ENCODE results near the gene PORCN. TPM values are rescaled to one million over a fixed set of nuclear protein-coding genes. Genes with fewer than 3 reads are reported as not detected.
A peak's percentile ranks its signal among the peaks of the same experiment; 100 is the strongest.

Gene PORCN
- total RNA-seq, 2 donors from 2014 or later: 51.1 to 54.4 TPM

GRCh38 chrX:48475296-48475695, 33.5 kb upstream of the PORCN start:
- H3K9me3 Mint-ChIP-seq: peaks cover 80% of the 10 kb centered on the region
- peaks cover 18% of the 10 kb centered on the region for H3K36me3 Mint-ChIP-seq (ENCODE audit: low read depth)
- TF ChIP-seq CTCF (conservative IDR thresholded peaks at IDR 0.05): no peak
- no peaks in the 10 kb centered on the region for H3K27me3 Mint-ChIP-seq (ENCODE audit: insufficient read depth)
- H3K27ac Mint-ChIP-seq: peak overlapping the region; percentile 90
- Histone ChIP-seq H3K9ac (ENCODE audit: extremely low read depth, low read length, poor library complexity, severe bottlenecking) (peak overlapping the region; percentile 77), H3K27me3 (ENCODE audit: control insufficient read depth, insufficient read depth, low read length, poor library complexity, severe bottlenecking) (no peaks in the 10 kb centered on the region), H3K4me1 (ENCODE audit: control insufficient read depth, insufficient read depth, low read length) (peaks cover 8% of the 10 kb centered on the region), H3K9me3 (ENCODE audit: control insufficient read depth, low read length) (no peaks in the 10 kb centered on the region), H3K36me3 (ENCODE audit: control insufficient read depth, insufficient read depth, low read length) (peaks cover 10% of the 10 kb centered on the region), H3K4me3 (ENCODE audit: low read length) (peak overlapping the region; percentile 92), H3K27ac (ENCODE audit: low read depth, low read length) (no peak overlapping the region)
- peaks cover 23% of the 10 kb centered on the region for H3K4me1 Mint-ChIP-seq
- 6% methylated on average over 2 of the region's 5 CpGs; no CpG with 5 or more reads in 1 of the 2 experiments for WGBS, 2 experiments (ENCODE audit: insufficient coverage in 1 of 2, insufficient read length in 1 of 2)
- H3K4me3 Mint-ChIP-seq: peak overlapping the region; percentile 69
- no peak for DNase-seq

- Histone ChIP-seq H3K9me3 (ENCODE audit: control insufficient read depth, low read length) (no peaks in the 10 kb centered on the region), H3K9ac (ENCODE audit: extremely low read depth, low read length, poor library complexity, severe bottlenecking) (peak within 1 kb of the TSS; percentile 77), H3K27me3 (ENCODE audit: control insufficient read depth, insufficient read depth, low read length, poor library complexity, severe bottlenecking) (no peaks in the 10 kb centered on the region), H3K36me3 (ENCODE audit: control insufficient read depth, insufficient read depth, low read length) (peaks cover 13% of the 10 kb centered on the region), H3K27ac (ENCODE audit: low read depth, low read length) (peak within 1 kb of the TSS; percentile 21), H3K4me1 (ENCODE audit: control insufficient read depth, insufficient read depth, low read length) (peaks cover 8% of the 10 kb centered on the region), H3K4me3 (ENCODE audit: low read length) (peak within 1 kb of the TSS; percentile 92)
- Mint-ChIP-seq H3K9me3 (peaks cover 80% of the 10 kb centered on the region), H3K4me1 (peaks cover 23% of the 10 kb centered on the region), H3K27ac (peak within 1 kb of the TSS; percentile 90), H3K4me3 (peak within 1 kb of the TSS; percentile 69), H3K27me3 (ENCODE audit: insufficient read depth) (no peaks in the 10 kb centered on the region), H3K36me3 (ENCODE audit: low read depth) (peaks cover 23% of the 10 kb centered on the region)
- TF ChIP-seq CTCF (conservative IDR thresholded peaks at IDR 0.05): no peak
- 0% methylated on average over 24 to 75 of the region's 75 CpGs for WGBS, 2 experiments (ENCODE audit: insufficient coverage in 1 of 2, insufficient read length in 1 of 2)
- peak; percentile 80 for DNase-seq
Observed at GRCh38 chrX:48475774-48476577, 32.8 kb upstream of the PORCN start, which contains the start of gene FTSJ1. TSS of gene FTSJ1 (plus strand) at chrX:48476199. CDS start at chrX:48478048, 1,849 bp downstream.

- WGBS, 2 experiments (ENCODE audit: insufficient coverage in 1 of 2, insufficient read length in 1 of 2): 48 to 54% methylated on average over 4 of the region's 4 CpGs
- Mint-ChIP-seq H3K27me3 (ENCODE audit: insufficient read depth) (no peaks in the 10 kb centered on the region), H3K36me3 (ENCODE audit: low read depth) (peaks cover 27% of the 10 kb centered on the region), H3K9me3 (peaks cover 76% of the 10 kb centered on the region), H3K27ac (no peak overlapping the region), H3K4me3 (peak overlapping the region; percentile 69), H3K4me1 (peaks cover 21% of the 10 kb centered on the region)
- H3K4me1 ChIP-seq (ENCODE audit: control insufficient read depth, insufficient read depth, low read length): peaks cover 8% of the 10 kb centered on the region
- no peak for DNase-seq
- H3K9ac ChIP-seq (ENCODE audit: extremely low read depth, low read length, poor library complexity, severe bottlenecking): peak overlapping the region; percentile 77
- no peaks in the 10 kb centered on the region for H3K27me3 ChIP-seq (ENCODE audit: control insufficient read depth, insufficient read depth, low read length, poor library complexity, severe bottlenecking)
- no peak overlapping the region for H3K27ac ChIP-seq (ENCODE audit: low read depth, low read length)
- TF ChIP-seq CTCF (conservative IDR thresholded peaks at IDR 0.05): no peak
- H3K4me3 ChIP-seq (ENCODE audit: low read length): peak overlapping the region; percentile 92
- H3K36me3 ChIP-seq (ENCODE audit: control insufficient read depth, insufficient read depth, low read length): peaks cover 13% of the 10 kb centered on the region
- H3K9me3 ChIP-seq (ENCODE audit: control insufficient read depth, low read length): no peaks in the 10 kb centered on the region
Observed at GRCh38 chrX:48476919-48477318, 31.9 kb upstream of the PORCN start.

Data from endodermal cell (in vitro differentiated cells).